ENCODE data around the gene UBE2I. TPM values are rescaled to one million over a fixed set of nuclear protein-coding genes. Genes with fewer than 3 reads are reported as not detected.

Gene UBE2I
- total RNA-seq, 6 experiments from 2014 or later: 25.0 to 48.0 (median 39.3) TPM

- ATAC-seq: no peak
- intact Hi-C loops (cut with DNase I): no loop called here
- TF ChIP-seq POLR2A (IDR thresholded peaks at IDR 0.05): no peak
- TF ChIP-seq, protein P1, sequence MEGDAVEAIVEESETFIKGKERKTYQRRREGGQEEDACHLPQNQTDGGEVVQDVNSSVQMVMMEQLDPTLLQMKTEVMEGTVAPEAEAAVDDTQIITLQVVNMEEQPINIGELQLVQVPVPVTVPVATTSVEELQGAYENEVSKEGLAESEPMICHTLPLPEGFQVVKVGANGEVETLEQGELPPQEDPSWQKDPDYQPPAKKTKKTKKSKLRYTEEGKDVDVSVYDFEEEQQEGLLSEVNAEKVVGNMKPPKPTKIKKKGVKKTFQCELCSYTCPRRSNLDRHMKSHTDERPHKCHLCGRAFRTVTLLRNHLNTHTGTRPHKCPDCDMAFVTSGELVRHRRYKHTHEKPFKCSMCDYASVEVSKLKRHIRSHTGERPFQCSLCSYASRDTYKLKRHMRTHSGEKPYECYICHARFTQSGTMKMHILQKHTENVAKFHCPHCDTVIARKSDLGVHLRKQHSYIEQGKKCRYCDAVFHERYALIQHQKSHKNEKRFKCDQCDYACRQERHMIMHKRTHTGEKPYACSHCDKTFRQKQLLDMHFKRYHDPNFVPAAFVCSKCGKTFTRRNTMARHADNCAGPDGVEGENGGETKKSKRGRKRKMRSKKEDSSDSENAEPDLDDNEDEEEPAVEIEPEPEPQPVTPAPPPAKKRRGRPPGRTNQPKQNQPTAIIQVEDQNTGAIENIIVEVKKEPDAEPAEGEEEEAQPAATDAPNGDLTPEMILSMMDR (IDR thresholded peaks at IDR 0.05): no peak
- DNase-seq: no peak
- H3K36me3 ChIP-seq: no peaks in the 10 kb centered on the region
- no peak overlapping the region for H3K4me3 ChIP-seq
- H3K4me1 ChIP-seq: no peaks in the 10 kb centered on the region
- 40% methylated on average over 1 of the region's 14 CpGs for WGBS (ENCODE audit: insufficient coverage, low coverage, low lambda C conversion rate, missing lambda C conversion rate)
- no peaks in the 10 kb centered on the region for H3K27me3 ChIP-seq
- no peaks in the 10 kb centered on the region for H3K9me3 ChIP-seq
- H3K27ac ChIP-seq: no peak overlapping the region
Measured at GRCh38 chr16:1276580-1276878, 32.9 kb upstream of the UBE2I start.

DNA sequence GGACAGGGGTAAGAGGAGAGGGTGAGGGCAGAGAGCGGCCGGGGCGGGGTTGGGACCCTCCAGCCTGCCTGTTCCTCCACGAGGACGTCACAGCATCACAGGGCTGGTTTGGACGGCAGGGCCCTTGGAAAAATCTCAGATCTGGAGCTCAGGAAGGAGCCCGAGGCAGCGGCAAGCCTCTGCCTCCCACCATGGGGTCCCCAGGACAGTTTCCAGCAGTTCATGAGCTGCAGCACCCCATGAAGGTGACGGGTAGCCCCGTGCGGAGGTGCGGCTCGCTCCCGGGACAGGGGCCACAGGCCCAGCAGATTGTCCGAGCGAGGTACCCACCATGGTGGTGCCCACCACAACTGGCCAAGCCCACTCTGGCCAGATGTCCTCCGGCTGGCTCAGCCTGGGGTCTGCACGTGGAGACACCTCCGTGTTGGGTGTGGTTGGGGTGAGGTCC, 32.3 kb upstream of the UBE2I start:
- no peaks in the 10 kb centered on the region for H3K36me3 ChIP-seq
- 47% methylated on average over 5 of the region's 19 CpGs for WGBS (ENCODE audit: insufficient coverage, low coverage, low lambda C conversion rate, missing lambda C conversion rate)
- no peaks in the 10 kb centered on the region for H3K4me1 ChIP-seq
- H3K4me3 ChIP-seq: no peak overlapping the region
- no peak for ATAC-seq
- no peaks in the 10 kb centered on the region for H3K9me3 ChIP-seq
- H3K27ac ChIP-seq: no peak overlapping the region
- TF ChIP-seq POLR2A (IDR thresholded peaks at IDR 0.05): no peak
- TF ChIP-seq, protein P1 (IDR thresholded peaks at IDR 0.05): no peak
- no peak for DNase-seq
- intact Hi-C loops (cut with DNase I): no loop called here
- no peaks in the 10 kb centered on the region for H3K27me3 ChIP-seq

- Histone ChIP-seq H3K4me3 (no peak overlapping the region), H3K36me3 (no peaks in the 10 kb centered on the region), H3K27ac (no peak overlapping the region), H3K27me3 (no peaks in the 10 kb centered on the region), H3K9me3 (no peaks in the 10 kb centered on the region), H3K4me1 (no peaks in the 10 kb centered on the region)
- WGBS (ENCODE audit: insufficient coverage, low coverage, low lambda C conversion rate, missing lambda C conversion rate): 35% methylated on average over 5 of the region's 21 CpGs
- intact Hi-C loops (cut with DNase I): no loop called here
- TF ChIP-seq POLR2A (IDR thresholded peaks at IDR 0.05): no peak
- TF ChIP-seq, protein P1 (IDR thresholded peaks at IDR 0.05): no peak
- DNase-seq (no peak), ATAC-seq (no peak)
Measured at GRCh38 chr16:1277617-1278282, 31.7 kb upstream of the UBE2I start.

GRCh38 chr16:1278477-1278876, 31.0 kb upstream of the UBE2I start:
- intact Hi-C loops (cut with DNase I): no loop called here
- Histone ChIP-seq H3K27me3 (no peaks in the 10 kb centered on the region), H3K9me3 (no peaks in the 10 kb centered on the region), H3K36me3 (no peaks in the 10 kb centered on the region), H3K4me3 (no peak overlapping the region), H3K27ac (no peak overlapping the region), H3K4me1 (no peaks in the 10 kb centered on the region)
- WGBS (ENCODE audit: insufficient coverage, low coverage, low lambda C conversion rate, missing lambda C conversion rate): 0% methylated on average over 3 of the region's 18 CpGs
- DNase-seq (no peak), ATAC-seq (no peak)
- TF ChIP-seq, protein P1 (IDR thresholded peaks at IDR 0.05): no peak
- no peak for TF ChIP-seq POLR2A (IDR thresholded peaks at IDR 0.05)
